Adipose tissue (tissue), 3 donors: ENCODE measurements around the gene CD1B. TPM values are rescaled to one million over a fixed set of nuclear protein-coding genes. Genes with fewer than 3 reads are reported as not detected.

Source experiments
- polyA plus RNA-seq, 3 donors: library from polyadenylated mRNA; stranded (reverse); fragments of 200-250 nt; gene quantifications; one replicate each; pipeline ENCODE4 v1.2.3, GENCODE V29; 2013
- donor health status: healthy with polysubstance abuse.
- donor health status: Bipolar disorder and iron deficiency.
- donor health status: healthy.

Gene CD1B
- polyA plus RNA-seq, 3 donors, result not detected

Other genes with a start within 250 kb of the CD1B start
- 1 to 10 TPM in 1 of 3 donors, under 1 TPM in 1, not detected in 1; 0.93 to 2.6 TPM for gene CD1D, start 150.6 kb downstream of the CD1B start, polyA plus RNA-seq
- under 1 TPM in 1 of 3 donors, not detected in 2; 0.04 TPM for gene CD1A, start 77.1 kb downstream of the CD1B start, polyA plus RNA-seq
- under 1 TPM in 2 of 3 donors, not detected in 1; 0.19 to 0.24 TPM for gene CD1C, start 41.6 kb downstream of the CD1B start, polyA plus RNA-seq
- under 1 TPM in 1 of 3 donors, not detected in 2; 0.05 TPM for gene CD1E, start 22.4 kb upstream of the CD1B start, polyA plus RNA-seq
- gene OR10T2, start 67.9 kb upstream of the CD1B start, polyA plus RNA-seq, result not detected
- gene OR10K2, start 94.7 kb upstream of the CD1B start, polyA plus RNA-seq, result under 1 TPM in 1 of 3 donors, not detected in 2; 0.11 TPM
- gene OR10K1, start 130.3 kb upstream of the CD1B start, polyA plus RNA-seq, result under 1 TPM in 1 of 3 donors, not detected in 2; 0.34 TPM
- not detected for gene OR10R2, start 140.7 kb upstream of the CD1B start, polyA plus RNA-seq
- not detected for gene OR6Y1, start 222.9 kb upstream of the CD1B start, polyA plus RNA-seq
- gene OR6P1, start 239.0 kb upstream of the CD1B start, polyA plus RNA-seq, result not detected
- gene OR10X1, start 248.4 kb upstream of the CD1B start, polyA plus RNA-seq, result not detected